Smooth muscle cell of the brain vasculature (primary cell): ENCODE measurements around the gene DLG5.

Source experiments
- DNase-seq: peaks from one replicate; pipeline ENCODE4 v3.0.0-alpha.2; 2012; ENCODE audit warnings: low read depth, low spot score

Gene DLG5

DNA sequence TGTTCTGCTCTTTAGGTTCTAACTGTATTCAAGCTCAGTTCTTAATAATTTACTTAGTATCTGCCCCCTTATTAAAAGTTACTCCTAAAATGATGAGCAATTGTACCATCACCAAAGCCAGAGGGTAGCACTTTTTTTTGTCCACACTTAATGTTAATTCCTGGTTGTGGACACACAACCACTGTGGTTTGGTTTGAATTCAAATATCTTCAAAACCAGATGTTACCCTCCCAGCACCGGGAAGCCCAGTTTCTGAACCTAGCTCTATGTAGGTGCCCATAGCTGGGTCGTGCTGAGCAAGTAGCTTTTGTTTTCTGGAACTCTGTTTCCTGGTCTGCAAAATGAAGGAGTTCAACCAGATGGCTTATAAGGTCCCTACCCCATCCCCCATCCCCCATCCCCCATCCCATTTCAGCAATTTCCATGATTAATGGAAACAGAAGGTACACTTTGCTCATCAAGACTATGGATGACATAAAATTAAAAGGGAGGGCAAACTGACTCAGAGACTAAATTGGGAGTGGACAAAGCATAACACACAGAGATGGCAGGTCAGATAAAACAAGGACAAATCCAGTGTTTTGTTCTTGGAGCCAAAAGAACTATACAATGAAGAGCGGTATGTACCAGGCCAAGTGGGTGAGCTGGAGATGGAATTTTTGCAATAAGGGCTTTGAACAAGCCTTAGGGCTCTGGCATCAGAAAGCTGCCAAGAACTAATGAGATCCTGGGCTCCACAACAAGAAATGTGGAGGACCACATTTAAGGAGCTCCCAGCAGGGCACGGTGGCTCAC lies 56.7 kb downstream of the DLG5 start:
- DNase-seq: no peak

DNA sequence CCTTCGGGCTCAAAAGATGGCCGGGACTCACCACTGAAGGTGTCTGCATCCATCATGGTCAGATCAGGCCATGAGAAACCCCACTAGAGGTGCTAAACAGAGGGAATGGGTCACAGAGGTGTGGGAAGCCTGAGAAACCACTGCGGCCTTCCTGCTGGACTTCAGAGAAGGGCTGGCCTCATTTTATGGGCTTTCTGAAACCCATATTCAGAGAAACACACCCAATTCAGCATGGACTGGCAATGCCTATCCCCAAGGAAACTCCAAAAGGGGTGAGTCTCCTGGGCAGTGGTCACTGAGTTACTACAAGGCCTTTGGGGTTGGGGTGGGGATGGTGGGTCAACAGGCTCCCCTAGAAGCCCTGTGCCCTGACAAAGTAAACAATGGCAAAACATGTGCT lies 58.0 kb downstream of the DLG5 start:
- DNase-seq: no peak

DNA sequence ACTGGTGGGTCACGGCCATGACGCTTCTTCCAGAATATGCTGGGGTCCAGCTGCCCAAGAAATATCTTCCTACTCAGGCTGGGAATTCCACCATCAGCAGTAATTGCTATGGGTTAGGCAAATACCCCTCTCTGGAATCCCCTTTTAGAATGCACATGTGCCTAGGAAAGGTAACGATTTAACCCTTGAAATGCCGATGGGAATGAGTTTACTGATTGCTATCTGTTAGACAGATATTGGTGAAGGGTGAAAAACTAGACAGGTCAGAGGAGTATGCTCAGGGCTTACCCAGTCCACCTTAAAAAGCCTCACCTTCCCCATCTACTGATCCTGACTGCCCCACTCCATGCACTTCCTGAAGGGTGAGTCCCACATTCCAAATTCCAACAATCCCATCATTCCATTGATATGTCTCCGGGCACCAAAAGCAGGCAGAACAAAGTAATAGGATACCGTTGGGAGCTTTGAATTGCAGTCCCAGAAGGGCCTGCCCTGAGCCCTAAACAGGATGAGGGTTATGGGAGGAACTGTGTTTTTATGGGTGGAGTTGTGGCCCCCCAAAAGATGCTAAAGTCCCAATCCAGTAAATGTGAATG lies 59.3 kb downstream of the DLG5 start:
- no peak for DNase-seq

DNA sequence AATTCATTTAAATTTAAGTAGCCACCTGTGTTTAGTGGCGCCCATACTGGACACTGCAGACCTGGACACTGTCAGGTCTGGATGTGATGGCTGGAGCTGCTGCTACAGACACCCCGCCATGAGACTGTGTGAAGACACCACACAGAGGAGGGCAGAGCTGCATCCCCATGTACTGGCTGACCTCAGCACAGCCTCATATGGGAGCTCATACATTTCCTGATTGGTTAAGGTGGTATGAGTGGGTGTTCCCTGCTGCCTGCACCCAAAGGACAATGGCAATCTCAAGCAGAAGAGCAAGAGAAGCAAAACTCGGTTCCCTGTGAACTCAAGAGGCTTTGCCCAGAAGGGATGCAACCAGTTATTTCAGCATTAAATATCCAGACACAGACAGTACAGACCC lies 60.0 kb downstream of the DLG5 start:
- no peak for DNase-seq

DNA sequence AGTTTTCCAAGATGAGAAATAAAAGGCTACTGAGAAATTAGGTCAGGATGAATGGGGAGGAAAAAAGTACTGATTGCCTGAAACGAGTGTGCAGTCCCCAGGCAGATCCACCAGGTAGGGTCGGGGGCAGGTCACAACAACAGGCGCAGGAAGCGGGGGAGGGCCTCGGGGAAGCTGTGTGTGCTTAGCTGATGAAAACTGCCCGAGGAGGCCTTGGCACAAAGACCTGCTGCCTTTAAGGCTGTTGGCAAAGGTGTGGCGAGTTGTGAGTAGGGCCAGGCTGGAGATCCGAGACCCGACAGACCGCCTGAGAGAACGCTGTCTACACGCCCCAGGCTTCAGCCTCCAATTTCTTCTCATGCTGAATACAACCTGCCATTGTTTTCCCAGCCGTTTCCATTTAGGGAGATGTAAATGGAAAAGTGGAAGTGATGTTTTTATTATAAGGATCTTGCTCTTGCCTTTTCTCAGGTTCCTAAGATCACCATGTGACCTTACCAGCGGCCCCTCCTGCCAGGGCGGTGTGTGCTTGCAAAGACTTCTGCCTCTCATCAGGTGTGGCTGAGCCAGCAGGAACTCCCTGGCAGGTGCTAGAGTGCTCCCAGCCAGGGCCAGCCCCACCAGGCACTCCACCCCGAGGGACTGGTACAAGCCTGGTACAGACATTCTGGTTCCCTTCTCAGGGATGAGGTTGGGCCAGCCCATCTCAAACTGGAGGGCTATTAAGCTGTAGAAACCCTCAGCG lies 60.8 kb downstream of the DLG5 start:
- no peak for DNase-seq

DNA sequence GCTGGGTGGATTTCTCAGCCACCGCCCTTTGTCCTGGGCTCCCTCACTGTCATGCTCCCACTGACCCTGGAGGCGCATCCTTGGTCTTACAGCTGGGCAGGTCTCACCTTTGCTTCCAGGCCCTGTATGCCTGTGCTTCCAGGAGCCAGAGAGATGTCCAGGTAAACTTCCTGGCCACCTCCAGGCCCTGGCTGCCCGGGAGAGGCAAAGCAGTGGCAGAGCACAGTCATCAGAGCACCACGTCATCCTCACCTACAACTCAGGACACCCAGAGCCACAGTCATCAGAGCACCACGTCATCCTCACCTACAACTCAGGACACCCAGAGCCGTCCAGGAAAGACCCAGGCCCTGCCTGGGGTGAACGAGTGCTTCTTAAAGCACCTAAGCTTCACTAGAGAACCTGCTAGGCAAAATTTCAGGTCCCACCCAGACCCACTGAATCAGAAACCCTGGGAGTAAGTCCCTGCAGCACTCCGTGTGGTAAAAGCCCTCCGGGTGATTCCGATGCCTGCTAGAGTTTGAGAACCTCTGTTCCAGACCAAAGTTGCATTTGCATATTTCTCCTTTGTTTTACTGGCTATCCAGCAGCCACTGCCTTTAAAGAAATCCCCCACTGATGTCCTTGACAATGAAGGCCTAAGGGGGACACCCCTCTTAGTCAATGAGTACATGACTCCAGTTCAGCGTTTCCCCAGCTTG lies 62.3 kb downstream of the DLG5 start:
- no peak for DNase-seq

DNA sequence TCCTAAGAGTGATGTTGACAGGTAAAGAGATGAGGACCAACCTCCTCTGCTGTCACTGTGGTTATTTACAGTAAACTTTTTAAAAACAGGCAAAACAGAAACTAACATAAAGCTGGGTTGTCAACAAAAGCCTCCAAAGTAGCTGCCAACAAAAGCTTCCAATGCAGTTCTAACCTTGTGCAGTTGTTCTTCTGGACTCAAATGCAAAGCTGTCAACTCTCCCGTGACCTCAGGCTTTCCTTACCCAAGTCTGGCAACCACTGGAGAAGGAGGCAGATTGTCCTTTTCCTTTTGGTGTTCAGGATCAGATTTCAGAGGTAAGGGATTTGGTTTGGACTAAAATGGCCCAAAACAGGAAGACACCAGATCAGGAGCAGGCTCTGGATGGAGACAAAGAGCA lies 63.1 kb downstream of the DLG5 start:
- no peak for DNase-seq

DNA sequence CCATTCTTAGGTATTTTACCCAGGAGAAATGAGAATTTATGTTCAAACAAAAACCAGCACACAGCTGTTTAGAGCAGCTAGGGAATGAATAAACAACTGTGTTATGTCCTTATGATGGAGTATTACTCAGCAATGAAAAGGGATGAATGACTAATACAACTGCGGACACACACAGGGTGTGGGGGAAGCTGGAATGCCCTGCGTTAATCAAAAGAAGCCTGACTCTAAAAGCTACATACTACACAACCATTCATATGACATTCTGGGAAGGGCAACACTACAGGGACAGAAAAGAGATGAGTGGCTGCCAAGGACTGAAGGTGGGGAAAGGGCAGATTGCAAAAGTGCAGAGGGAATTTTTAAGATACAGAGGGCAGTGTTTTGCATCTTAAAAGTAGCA lies 64.0 kb downstream of the DLG5 start:
- DNase-seq: no peak

DNA sequence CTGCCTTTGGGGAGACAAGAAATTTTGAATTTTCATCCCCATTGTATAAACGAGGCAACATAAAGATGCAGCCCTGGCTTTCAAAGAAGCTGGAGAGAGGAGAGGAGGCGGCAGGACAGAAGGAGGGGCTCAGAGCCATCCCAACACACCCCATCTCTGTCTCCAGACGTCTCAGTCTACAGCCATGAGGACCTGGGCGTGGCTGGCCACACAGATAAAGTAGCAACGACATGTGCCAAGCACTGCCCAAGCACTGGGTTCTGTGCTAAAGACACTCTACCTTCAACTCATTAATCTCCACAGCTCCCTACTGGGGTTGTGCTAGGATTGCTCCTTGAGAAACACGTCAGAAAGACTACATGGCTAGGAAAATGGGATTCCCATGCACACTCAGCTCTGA lies 65.2 kb downstream of the DLG5 start:
- no peak for DNase-seq

DNA sequence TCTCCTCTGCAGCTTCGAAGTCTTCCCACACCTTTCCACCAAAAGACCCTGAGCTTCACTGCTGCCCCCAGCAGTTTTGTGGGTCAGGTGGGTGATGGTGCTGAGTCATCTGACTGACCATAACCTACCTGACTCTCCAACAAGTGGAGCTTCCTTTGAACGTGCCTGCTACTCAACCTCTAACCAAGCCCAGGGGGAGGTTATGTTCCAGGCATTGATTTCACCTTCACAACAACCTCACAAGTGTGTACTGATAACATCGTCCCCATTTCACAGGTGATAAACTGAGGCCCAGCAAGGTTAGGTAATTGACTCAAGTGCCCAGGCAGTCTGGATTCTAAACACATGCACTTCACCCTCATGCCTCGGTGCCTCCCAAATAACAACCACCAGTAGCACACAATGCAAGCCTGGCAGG lies 66.7 kb downstream of the DLG5 start:
- DNase-seq: no peak

DNA sequence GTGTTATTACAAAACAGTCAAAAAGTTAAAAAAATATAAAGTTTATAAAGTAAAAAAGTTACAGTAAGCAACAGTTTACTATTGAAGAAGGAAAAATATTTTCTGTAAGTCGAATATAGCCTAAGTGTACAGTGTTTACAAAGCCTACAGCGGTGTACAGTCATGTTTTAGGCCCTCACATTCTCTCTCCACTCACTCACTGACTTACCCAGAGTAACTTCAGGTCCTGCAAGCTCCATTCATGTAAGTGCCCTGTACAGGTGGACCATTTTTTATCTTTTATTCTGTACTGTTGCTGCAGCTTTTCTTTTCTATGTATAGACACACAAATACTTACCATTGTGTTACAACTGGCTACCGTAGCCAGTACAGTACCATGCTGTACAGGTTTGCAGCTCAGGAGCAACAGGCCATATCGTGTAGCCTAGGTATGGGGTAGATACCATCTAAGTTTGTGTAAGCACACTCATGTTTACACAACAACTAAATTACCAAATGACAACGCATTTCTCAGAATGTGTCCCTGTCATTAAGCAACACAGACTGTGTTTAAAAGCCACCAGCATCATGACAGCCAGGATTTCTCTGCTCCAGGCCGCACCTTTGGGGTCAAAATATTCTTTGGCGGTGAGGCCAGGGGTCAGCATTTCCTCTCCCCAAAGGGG lies 67.2 kb downstream of the DLG5 start:
- DNase-seq: no peak

DNA sequence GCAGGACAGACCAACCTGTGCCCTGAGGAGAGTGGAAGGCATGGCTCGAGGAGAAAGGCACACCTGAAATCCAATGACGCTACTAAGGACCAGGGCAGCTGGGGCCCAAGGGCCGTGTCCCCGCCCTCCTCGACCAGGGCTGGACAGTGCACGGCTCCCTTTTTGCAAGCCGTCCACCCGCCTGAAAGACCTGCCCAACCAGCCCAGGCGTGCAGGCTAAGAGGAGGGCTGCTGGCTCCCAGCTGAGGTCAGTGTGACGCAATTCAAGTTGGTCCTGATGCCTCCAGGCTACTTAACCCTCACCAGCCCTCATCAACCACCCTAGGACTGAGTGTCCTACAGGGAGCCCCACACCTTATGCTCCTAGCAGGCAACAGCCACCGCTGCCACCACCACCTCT lies 69.3 kb downstream of the DLG5 start:
- DNase-seq: no peak

DNA sequence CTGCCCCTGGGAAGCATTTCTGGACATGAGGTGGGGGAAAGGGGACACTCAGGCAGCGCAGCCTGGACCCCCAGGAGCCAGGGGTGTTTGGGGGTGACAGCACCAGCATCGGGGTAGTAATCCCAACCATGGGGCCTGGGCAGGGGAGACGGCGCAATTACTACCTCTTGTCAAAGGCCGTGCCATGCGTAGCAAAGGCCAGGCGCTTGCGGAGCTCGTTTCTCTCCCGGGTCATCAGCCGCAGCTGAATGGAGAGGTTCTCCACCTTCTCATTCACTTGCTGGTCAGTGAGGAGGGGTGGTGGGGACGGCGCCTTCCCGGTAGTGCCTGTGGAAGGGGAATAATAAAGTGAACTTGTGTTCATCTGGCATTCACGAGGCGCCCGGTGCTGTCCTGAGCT lies 70.0 kb downstream of the DLG5 start:
- DNase-seq: no peak

DNA sequence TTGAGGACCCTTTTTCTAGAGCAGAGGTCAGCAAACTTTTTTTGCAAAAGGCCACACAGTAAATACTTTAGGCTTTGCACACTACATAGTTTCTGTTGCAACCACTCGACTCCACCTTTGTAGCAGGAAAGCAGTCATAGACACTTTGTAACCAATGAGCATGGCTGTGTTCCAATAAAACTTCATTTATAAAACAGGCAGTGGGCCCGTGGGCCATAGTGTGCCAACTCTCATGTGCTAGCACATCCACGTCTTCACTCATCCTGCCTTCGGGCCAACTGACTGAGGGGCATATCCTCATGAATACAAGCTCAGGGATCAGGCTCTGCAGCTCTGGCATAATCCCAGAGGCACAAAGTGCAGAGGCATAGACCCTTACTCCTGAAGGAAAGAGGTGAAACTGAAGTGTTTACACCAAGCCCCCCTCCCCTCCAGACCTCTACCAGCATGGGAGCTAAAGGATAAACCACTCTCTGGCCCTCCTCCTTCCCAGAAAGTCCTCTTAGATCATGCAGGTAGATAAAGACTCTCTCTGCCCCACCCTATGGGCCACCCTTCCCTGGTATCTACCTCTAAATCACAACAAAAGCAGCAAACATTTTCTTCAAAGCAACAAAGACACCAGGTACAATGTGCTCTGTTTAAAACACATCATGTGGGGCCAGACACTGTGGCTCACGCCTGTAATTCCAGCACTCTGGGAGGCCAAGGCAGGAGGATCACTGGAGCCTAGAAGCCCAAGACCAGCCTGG lies 71.0 kb downstream of the DLG5 start:
- DNase-seq: no peak

DNA sequence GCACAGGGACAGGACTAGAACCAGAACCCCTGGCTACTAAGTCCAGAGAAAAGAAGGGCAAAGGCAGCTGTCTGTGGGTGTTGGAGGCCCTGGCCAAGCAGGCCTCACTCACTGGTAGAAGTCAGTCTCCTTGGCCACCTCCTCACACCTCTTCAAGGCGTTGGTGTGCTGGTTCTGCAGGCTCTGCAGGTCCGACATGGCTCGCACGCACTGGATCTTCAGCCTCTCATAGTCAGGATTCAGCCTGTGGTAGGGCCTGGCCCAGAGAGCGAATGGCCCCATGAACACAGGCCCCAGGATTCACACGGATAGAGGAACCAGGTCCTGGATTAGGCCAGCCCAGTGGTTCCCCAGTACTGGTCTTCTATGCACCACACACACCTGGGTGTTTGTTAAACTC lies 72.4 kb downstream of the DLG5 start:
- no peak for DNase-seq

DNA sequence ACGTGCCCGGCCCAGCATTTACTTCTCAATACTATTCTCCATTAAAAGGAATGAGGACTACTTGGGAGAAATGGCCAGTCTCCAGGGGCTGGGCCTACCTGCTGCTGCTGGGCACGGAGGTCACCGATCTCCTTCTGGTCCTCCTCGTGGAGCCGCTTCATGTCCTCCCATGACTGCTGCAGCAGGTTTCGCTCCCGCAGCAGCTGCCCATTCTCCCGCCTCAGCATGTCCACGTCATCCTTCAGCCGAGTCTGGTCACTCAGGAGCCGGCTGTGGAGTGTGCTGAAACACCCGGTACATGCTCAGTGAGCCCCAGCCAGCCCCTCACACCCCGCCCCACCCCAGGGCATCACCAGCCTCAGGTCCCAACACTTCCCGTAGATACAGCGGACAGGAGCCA lies 73.3 kb downstream of the DLG5 start:
- no peak for DNase-seq

DNA sequence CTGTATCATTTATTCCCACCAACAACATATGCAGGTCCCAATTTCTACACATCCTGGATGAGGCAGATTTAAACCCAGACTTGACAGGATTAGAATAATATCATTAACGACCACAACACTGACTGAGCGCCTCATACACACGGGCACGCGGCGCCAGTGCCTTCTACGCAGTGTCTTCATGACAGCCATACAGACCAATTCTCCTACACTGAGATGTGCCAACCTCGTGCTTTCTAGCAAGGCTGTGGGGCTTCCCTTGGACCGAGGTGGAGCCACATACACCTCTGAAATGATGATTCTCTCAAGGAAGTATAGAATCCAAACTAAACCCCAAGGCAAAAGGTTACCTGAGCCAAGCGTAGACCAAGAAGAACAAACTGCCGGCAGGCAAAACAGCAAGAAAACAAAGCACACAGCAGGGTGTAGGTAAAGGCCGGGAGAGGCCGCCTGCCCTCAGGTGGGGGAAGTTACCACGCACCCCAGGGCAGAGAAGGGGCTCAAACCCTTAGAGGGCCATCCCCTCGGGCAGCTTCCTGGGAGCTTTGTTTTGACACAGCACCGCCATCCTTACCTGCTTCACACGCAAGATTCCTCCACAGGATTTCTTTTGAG lies 75.8 kb downstream of the DLG5 start:
- no peak for DNase-seq

DNA sequence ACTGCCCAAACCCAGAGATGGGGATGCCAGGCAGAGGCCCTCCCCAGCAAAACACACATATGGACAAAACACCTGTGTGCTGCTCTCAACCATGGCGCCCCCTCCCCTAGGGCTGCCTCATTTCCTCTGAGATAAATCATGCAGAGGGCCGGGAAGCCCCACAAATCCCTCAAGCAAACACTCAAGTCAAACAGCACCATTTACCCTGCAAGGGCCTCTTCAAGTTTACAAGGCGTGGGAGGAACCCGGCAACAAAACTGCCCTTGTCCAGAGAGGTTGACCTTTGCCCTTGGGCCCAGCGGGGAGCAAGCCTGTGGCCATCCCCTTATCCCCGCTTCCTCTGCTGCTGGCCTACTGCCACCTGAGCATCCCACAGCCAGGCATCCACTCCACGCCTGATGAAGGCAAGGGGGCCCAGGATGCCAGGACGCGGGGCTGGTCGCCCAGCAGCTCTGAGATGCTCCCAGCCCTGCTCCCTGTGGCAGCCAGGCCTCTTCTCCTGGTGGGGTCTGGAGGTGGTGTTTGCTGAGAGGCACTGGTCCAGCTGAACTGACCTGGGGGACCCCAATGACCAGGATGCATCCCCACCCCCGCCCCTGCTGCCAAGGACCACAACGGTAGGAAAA lies 77.4 kb downstream of the DLG5 start:
- no peak for DNase-seq

DNA sequence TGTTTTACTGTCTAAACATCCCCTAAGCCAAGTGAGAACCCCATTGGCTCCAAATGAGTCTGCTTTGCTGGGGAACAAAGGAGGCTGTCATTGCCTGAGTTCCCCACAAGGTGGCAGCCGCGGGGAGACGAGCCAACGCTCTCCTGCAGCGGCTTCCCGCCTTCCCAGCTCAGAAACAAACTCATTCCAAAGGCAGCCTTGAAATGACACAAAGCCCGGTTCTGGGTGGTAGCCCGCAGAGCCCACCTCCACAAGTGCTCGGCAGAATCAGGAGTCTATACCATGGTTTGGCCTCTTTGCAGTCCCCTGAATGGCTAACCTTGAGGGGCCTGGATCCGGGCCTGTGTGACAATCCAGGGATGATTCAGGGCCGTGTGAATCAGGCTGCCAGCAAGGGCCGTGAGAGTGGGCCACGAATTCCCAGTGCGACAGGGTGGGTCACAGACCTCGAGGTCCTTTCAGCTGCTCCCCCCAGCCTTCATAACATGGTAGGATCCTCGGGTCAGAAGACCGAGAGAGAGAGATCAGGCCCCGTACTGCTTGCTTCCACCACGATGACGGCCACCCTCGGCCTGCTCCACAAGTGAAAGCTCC lies 79.7 kb downstream of the DLG5 start:
- peak; percentile 41 for DNase-seq

DNA sequence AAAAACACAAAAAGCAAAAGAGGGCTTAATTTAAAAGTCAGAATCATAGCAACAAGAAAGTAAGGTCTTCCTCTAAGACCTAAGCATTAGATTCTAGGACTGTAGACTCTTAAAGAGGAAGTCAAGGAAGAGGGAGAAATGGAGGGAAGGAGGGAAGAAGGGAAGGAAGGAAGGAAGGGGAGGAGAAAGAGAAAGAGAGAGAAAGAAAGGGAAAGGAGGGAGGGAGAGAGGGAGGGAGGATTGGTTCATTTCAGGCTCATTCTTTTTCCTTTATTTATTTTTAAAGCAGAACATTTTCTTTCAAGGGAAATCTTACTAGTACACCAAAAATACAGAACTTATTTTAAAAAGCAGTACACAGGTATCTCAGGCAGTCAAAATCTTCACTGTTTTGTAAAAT lies 81.1 kb downstream of the DLG5 start:
- no peak for DNase-seq
